NT2/D1 (cell line): ENCODE measurements around the gene SLC7A6OS.

Source experiments
- DNase-seq: peaks from one replicate; pipeline ENCODE4 v3.0.0-alpha.2; 2011; ENCODE audit warnings: low read depth, low spot score
- H3K27me3 ChIP-seq: 2 replicates; pipeline ENCODE4 v1.6.0; 2011; ENCODE audit warnings: mild to moderate bottlenecking; ENCODE audit not compliant: insufficient read length, insufficient read depth
- H3K36me3 ChIP-seq: 2 replicates; pipeline ENCODE4 v1.6.1; 2011; ENCODE audit warnings: mild to moderate bottlenecking, low read length, mixed read lengths; ENCODE audit not compliant: insufficient read depth, insufficient read length
- H3K4me1 ChIP-seq: 2 replicates; pipeline ENCODE4 v1.5.1; 2011; ENCODE audit not compliant: insufficient read depth, insufficient read length
- H3K4me3 ChIP-seq: 2 replicates; pipeline ENCODE4 v1.5.1; 2011; ENCODE audit warnings: low read depth; ENCODE audit not compliant: insufficient read length
- H3K9ac ChIP-seq: 2 replicates; pipeline ENCODE4 v1.6.0; 2011; ENCODE audit warnings: low read depth; ENCODE audit not compliant: insufficient read length
- H3K9me3 ChIP-seq: 2 replicates; pipeline ENCODE4 v1.5.1; 2011; ENCODE audit warnings: mild to moderate bottlenecking, low read length; ENCODE audit not compliant: insufficient read depth
- SUZ12 ChIP-seq: IDR thresholded peaks from 2 replicates; pipeline ENCODE4 v1.6.1; 2011; ENCODE audit not compliant: insufficient read length, insufficient read depth; ENCODE audit errors: extremely low read depth
- YY1 ChIP-seq: IDR thresholded peaks from 2 replicates; pipeline ENCODE4 v1.6.1; 2011; ENCODE audit not compliant: insufficient read length, insufficient read depth
- ZNF274 ChIP-seq: IDR thresholded peaks from 2 replicates; pipeline ENCODE4 v1.6.1; 2011; ENCODE audit warnings: mild to moderate bottlenecking, low read depth, low read length

SLC7A6OS gene

DNA sequence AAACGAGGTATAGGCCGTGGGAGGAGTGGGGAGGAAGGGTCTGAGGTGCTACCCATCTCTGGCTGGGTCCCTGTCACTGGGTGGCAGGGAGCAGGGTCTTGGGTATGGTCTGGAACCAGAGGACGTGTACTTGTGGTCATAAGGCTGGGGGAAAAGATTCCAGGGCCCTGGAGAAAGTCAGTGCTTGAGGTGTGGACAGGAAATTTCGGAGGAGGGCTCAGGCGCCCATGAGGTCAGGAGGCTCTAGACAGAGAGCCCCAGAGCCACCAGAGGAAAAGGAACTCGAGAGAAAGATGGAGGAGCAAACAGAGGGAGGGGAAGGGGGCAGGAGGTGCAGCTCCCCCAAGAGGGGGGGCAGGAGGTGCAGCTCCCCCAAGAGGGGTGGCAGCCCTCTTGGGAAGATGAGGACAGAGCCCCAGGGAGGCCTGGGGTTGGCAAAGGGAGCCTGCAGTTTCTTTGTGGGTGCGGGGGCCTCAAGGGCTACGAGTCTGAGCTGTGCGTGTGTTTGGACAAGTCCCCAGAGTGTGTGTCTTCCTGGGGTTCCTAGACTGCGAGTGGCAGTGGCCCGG is 47.1 kb downstream of the SLC7A6OS start:
- no peak for TF ChIP-seq ZNF274
- no peak for TF ChIP-seq YY1
- no peak for TF ChIP-seq SUZ12
- Histone ChIP-seq H3K4me1 (peaks cover 9% of the 10 kb centered on the region), H3K9ac (peak overlapping the region; percentile 97), H3K9me3 (no peaks in the 10 kb centered on the region), H3K4me3 (peak overlapping the region; percentile 97), H3K36me3 (peaks cover 27% of the 10 kb centered on the region), H3K27me3 (peaks cover 17% of the 10 kb centered on the region)
- DNase-seq: no peak

DNA sequence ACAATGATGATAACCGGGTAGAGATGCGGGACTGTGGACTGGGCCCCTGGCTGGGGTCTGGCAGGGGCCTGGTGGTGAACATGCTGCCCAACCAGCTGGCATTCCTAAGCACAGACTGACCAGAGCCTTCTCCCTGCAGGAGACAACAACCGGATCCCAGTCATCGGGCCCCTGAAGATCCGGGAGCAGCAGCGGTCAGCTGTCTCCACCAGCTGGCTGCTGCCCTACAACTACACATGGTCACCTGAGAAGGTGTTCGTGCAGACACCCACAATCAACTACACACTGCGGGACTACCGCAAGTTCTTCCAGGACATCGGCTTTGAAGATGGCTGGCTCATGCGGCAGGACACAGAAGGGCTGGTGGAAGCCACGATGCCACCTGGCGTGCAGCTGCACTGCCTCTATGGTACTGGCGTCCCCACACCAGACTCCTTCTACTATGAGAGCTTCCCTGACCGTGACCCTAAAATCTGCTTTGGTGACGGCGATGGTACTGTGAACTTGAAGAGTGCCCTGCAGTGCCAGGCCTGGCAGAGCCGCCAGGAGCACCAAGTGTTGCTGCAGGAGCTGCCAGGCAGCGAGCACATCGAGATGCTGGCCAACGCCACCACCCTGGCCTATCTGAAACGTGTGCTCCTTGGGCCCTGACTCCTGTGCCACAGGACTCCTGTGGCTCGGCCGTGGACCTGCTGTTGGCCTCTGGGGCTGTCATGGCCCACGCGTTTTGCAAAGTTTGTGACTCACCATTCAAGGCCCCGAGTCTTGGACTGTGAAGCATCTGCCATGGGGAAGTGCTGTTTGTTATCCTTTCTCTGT is 51.5 kb downstream of the SLC7A6OS start:
- H3K4me1 ChIP-seq: peaks cover 12% of the 10 kb centered on the region
- no peak overlapping the region for H3K4me3 ChIP-seq
- TF ChIP-seq ZNF274 (no peak), SUZ12 (no peak), YY1 (no peak)
- peaks cover 10% of the 10 kb centered on the region for H3K27me3 ChIP-seq
- H3K9ac ChIP-seq: no peak overlapping the region
- DNase-seq: no peak
- H3K9me3 ChIP-seq: no peaks in the 10 kb centered on the region
- H3K36me3 ChIP-seq: peaks cover 33% of the 10 kb centered on the region

DNA sequence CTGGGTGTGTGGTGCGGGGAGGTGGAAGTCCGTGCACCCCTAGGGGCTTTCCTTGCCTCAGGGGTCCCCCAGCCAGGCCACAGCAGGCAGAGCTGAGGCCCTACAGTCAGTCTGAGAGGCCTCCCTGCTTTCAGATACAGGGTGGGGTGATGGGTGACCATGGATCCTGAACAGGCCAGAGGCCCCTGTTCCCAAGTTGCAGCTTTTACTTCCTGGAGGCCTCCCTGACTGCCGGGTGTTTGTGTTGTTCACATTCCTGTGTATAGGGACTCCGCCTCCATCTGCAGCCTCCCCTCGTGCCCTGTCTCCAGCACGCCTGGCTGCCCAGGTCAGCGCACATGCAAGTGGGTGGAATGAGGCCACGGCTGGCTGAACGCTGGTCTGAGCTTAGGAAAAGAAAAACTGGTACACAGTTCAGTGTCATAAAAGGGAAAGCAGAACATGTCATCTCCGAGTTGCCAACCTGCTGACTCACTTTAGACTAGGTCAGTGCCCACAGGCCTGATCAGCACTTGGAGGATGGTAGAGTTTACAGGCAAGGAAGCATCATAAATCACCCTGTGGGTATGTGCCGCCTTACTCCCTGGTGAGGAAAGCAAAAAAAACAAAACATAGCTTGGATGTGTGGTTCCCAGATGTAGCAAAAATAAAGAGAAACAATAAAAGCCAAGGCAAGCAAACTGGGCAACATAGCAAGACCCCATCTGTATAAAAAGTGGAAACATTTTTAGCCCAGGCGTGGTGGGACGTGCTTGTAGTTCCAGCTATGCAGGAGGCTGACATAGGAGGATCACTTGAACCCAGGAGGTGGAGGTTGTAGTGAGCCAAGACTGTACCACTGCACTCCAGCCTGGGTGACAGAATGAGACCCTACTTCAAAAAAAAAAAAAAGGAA is 52.6 kb downstream of the SLC7A6OS start:
- Histone ChIP-seq H3K4me1 (peaks cover 9% of the 10 kb centered on the region), H3K9me3 (no peaks in the 10 kb centered on the region), H3K4me3 (no peak overlapping the region), H3K9ac (peak overlapping the region; percentile 36), H3K27me3 (peaks cover 3% of the 10 kb centered on the region), H3K36me3 (peaks cover 33% of the 10 kb centered on the region)
- DNase-seq: no peak
- no peak for TF ChIP-seq ZNF274
- TF ChIP-seq YY1: no peak
- no peak for TF ChIP-seq SUZ12

DNA sequence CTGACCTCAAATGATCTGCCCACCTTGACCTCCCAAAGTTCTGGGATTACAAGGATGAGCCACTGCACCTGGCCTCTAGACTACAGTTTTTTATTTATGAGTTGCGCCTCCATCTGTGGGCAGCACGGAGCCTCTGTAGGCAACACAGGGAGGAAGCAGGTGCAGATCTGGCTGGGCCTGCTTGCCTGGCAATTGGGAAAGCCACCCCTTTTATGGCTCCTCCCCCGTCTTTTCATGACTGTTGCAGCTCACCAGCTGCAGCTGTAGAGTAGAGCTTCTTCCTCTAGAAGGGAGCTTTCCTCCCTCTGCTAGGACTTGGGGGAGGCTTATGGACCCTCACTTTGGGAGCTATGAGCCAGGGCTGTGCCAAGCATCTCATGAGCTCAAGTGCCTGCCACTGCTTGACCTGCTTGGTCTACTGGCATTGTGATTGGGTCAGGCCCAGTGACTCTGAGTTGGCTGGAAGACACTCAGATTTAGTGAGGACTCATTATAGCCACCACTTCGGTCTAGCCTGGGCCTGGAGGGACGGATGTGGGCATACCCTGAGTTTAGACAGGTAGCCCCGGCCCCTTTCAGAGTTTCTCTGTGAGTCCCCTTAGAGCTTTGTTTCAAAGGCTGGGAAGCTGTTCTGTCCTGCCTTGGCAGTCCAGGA is 53.4 kb downstream of the SLC7A6OS start:
- Histone ChIP-seq H3K36me3 (peaks cover 33% of the 10 kb centered on the region), H3K27me3 (no peaks in the 10 kb centered on the region), H3K9me3 (no peaks in the 10 kb centered on the region), H3K4me3 (no peak overlapping the region), H3K4me1 (peaks cover 9% of the 10 kb centered on the region), H3K9ac (peak overlapping the region; percentile 36)
- TF ChIP-seq YY1: no peak
- TF ChIP-seq ZNF274: no peak
- TF ChIP-seq SUZ12: no peak
- DNase-seq: no peak

DNA sequence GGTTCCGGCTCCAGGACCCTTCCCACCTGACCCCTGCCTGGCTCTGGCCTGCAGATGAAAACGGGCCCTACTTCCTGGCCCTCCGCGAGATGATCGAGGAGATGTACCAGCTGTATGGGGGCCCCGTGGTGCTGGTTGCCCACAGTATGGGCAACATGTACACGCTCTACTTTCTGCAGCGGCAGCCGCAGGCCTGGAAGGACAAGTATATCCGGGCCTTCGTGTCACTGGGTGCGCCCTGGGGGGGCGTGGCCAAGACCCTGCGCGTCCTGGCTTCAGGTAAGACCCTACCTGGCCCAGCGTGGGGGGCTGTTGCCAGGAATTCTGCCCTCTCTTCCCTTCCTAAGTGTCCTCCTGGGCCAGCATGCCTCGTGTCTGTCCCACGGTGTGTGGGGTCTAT is 55.0 kb downstream of the SLC7A6OS start:
- no peaks in the 10 kb centered on the region for H3K27me3 ChIP-seq
- H3K9ac ChIP-seq: no peak overlapping the region
- TF ChIP-seq YY1 (no peak), ZNF274 (no peak), SUZ12 (no peak)
- no peak for DNase-seq
- no peaks in the 10 kb centered on the region for H3K9me3 ChIP-seq
- H3K36me3 ChIP-seq: peaks cover 37% of the 10 kb centered on the region
- H3K4me1 ChIP-seq: peaks cover 6% of the 10 kb centered on the region
- H3K4me3 ChIP-seq: no peak overlapping the region

DNA sequence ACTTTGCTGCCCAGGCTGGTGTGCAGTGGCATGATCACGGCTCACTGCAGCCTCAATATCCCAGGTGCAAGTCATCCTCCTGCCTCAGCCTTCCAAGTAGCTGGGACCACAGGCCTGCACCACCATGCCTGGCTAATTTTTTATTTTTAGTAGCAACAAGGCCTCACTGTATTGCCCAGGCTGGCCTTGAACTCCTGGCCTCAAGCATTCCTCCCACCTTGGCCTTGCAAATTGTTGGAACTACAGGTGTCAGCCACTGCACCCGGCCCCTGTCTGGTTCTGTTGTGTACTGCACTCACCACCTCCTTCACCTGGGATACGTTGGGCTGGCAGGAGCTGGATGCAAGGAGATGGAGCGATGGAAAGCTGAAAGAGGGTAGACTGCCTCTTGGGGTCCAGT is 57.0 kb downstream of the SLC7A6OS start:
- DNase-seq: no peak
- TF ChIP-seq SUZ12 (no peak), ZNF274 (no peak), YY1 (no peak)
- peaks cover 23% of the 10 kb centered on the region for H3K36me3 ChIP-seq

More for the DNA sequence above, 57.0 kb downstream of the SLC7A6OS start:
- no peaks in the 10 kb centered on the region for H3K9me3 ChIP-seq
- H3K9ac ChIP-seq: no peak overlapping the region
- H3K4me1 ChIP-seq: peaks cover 6% of the 10 kb centered on the region
- H3K4me3 ChIP-seq: no peak overlapping the region
- no peaks in the 10 kb centered on the region for H3K27me3 ChIP-seq
